ENCODE measurements around the gene TRAPPC2L.

The TRAPPC2L gene

GRCh38 chr16:88910284-88911135, 53.6 kb downstream of the TRAPPC2L start:
- no peak overlapping the region for H3K4me3 Mint-ChIP-seq
- no peaks in the 10 kb centered on the region for H3K4me1 Mint-ChIP-seq
- H3K36me3 Mint-ChIP-seq = no peaks in the 10 kb centered on the region
- H3K27me3 Mint-ChIP-seq = no peaks in the 10 kb centered on the region
- no peaks in the 10 kb centered on the region for H3K9me3 Mint-ChIP-seq
- H3K27ac Mint-ChIP-seq = no peak overlapping the region

GRCh38 chr16:88911136-88911945, 54.4 kb downstream of the TRAPPC2L start:
- no peaks in the 10 kb centered on the region for H3K27me3 Mint-ChIP-seq
- no peaks in the 10 kb centered on the region for H3K4me1 Mint-ChIP-seq
- no peaks in the 10 kb centered on the region for H3K9me3 Mint-ChIP-seq
- H3K36me3 Mint-ChIP-seq = no peaks in the 10 kb centered on the region
- no peak overlapping the region for H3K4me3 Mint-ChIP-seq
- H3K27ac Mint-ChIP-seq = no peak overlapping the region

- Mint-ChIP-seq H3K9me3 (no peaks in the 10 kb centered on the region), H3K27me3 (no peaks in the 10 kb centered on the region), H3K36me3 (no peaks in the 10 kb centered on the region), H3K4me3 (no peak overlapping the region), H3K27ac (no peak overlapping the region), H3K4me1 (no peaks in the 10 kb centered on the region)
Observed at GRCh38 chr16:88911946-88912310, 55.0 kb downstream of the TRAPPC2L start.

All from activated naive CD4-positive, alpha-beta T cell treated with anti-CD3 and anti-CD28 coated beads, Interleukin-2, amount 50 U/mL, for 24 hours (primary cell).